ENCODE measurements around the gene MYO16. TPM values are rescaled to one million over a fixed set of nuclear protein-coding genes. Genes with fewer than 3 reads are reported as not detected.

MYO16 gene
- total RNA-seq, 1 donor from 2014 or later, result 0.27 TPM

DNA sequence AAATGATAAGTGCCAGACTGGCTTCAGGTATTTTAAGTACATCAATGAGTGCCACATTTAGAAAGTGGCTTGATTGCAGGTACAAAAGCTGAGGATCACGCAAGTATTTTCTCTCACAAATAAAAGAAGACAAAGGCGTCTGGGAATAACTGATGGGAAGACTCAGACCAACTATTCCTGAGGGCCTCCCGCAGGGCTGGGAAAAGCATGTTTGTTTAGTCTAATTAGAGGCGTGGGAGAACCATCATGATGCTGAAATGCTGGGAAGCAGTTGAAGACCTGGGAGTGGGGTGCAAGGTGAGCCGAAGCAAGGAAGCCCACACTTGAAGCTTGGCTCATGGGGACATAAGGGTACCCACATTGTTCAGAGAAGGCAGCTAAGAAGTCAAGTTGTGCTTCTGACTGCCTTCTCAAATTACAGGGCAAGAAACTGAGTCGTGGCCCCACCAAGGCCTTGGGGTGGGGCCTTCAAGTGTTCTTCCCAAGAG, 536.0 kb downstream of the MYO16 start:
- DNase-seq (ENCODE audit: low spot score) (no peak), ATAC-seq (no peak)
- intact Hi-C loops (cut with DNase I), result no loop called here

DNA sequence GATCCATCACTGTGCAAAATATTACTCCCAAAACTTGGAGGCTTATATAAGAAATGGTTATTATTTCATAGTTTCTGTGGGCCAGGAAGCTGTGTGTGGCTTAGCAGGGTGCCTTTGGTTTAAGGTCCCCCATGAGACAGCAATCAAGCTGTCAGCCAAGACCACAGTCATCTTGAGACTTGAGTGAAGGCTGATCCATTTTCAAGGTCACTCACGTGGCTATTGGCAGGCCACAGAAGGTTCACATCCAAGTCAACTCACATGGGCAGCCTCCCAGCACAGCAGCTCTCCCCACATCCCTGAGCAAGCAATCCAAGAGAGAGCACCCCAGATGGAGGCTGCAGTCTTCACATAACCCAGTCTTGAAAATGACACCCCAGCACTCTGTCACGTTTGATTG, 537.4 kb downstream of the MYO16 start:
- DNase-seq (ENCODE audit: low spot score) (peak; percentile 66), ATAC-seq (peak; percentile 84)
- intact Hi-C loops (cut with DNase I), result no loop called here

DNA sequence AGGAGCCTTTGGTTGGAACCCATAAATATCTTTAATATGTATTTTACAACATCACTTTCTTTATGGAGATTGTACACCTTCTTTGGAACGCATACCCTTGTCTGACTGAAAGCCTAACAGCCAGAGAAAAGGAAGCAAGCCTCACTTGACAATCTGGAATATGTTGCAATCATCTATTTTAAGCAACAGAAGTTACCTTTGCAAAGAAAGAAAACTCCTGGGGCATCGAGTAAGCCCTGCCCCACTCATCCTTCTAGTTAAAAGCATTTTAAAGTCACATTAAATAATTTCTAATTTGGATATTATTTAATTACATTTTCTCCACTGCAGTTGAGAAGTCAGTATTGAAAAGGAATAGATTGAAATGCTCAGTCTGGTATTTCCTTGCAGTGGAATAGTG, 542.7 kb downstream of the MYO16 start:
- ATAC-seq (no peak), DNase-seq (ENCODE audit: low spot score) (no peak)
- intact Hi-C loops (cut with DNase I), result no loop called here

DNA sequence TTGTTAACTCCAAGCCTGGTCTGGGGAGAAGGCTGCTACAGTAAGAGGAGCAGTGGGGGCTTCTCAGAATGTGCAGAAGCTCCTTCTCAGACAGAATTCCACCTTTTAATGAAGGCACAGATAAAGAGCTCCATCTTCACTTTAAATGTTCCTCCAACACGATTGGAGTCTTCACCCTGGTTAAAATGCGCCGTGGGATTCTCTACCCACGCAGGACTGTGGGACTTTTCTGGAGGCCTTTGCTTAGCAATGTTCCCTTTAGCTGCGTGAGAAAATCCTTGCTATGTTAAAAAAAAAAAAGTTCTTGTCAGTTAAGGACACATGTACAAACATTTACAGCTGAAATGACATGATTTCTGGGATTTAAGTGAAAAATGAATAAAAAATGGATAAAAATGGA, 546.3 kb downstream of the MYO16 start:
- DNase-seq (ENCODE audit: low spot score) (no peak), ATAC-seq (no peak)
- intact Hi-C loops (cut with DNase I), result no loop called here

DNA sequence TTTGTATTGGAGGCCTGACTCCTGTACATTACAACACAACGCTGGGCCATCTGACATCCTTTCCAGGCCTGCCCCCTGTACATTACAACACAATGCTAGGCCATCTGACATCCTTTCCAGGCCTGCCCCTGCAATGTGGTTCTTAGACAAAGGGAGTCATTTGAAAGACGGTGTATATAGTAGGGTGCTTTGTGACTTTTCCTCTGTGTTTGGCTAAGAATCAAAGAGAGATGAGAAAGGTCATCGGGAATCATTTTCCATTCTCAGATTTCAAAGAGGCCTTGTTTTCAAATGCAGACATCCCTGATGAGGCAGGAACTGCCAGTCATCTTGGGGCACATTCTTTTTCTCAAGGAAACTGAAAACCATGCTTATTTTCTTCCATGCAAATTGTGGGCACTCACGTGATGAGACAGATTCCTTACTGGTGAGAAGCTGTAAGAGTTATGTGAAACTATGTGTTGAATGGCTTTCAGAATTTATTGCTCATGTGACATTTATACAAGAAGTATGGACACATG, 551.6 kb downstream of the MYO16 start:
- intact Hi-C loops (cut with DNase I), result no loop called here
- no peak for ATAC-seq
- no peak for DNase-seq (ENCODE audit: low spot score)

DNA sequence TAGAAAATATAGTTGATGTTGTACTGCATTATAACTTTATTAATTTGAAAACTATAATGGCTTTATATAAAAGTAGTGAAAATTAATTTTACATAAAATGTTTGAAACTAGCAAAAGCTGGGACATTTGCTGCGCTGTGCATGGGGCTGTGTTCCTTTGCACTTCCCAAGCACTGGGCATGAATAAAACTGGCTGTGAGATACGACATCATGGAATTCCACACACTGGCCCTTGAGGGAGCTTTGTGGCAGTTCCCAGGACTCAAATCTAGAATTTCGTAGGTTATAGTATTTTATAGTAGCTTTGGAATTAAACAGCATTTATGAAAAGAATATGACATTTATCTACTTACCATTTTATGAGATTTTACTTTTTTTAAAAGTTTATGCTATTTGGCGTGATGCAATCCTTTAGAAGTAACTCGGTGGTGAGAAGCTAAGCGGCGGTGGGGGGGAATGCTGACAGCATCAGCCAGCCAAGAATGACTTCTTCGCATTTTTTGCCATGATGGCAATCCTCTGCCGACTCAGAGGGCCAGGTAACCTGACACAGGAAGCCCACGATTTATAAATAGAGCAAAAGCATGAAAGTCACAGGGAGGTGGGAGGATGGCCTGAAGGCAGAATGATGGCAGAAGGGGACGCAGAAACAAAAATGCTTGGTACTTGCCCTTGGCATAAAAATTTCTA, 553.5 kb downstream of the MYO16 start:
- ATAC-seq (no peak), DNase-seq (ENCODE audit: low spot score) (no peak)
- intact Hi-C loops (cut with DNase I), result no loop called here

DNA sequence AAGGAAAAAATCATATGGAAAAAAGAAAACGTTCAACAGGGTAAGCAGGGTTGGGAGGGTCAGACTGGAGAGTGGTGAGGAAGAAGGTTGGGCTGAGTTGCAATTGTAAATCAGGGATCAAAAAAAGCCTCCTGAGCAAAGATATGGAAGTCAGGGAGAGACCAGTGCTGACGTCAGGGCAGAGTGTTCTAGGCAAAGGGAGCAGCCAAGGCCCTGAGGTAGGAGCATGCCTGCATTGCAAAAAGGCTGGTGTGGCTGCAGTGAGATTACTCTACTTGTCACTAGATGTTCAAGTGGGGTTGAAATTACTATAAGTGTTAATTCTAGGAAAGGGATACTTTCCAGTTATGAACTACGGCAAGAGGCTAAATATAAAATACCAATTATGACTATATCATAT, 562.0 kb downstream of the MYO16 start:
- intact Hi-C loops (cut with DNase I), result no loop called here
- no peak for ATAC-seq

DNA sequence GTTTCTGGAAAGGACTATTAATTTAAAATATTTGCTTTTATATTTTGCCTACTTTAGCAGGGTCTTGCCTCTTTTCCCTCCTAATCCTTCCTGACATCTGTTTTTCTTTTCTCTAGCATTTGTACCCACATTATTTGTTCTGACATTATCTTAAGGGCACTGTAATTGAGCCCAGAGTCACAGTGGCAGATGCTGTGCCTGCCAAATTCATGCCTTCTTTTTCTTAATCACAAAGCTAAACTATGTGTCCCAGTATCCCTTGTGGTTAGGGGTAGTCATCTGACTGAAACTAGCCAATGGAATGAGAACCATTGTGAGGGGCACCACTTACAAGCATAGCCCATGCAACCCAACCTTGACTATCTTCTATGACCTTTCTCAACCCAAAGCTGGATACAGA, 562.9 kb downstream of the MYO16 start:
- no peak for ATAC-seq
- intact Hi-C loops (cut with DNase I), result no loop called here
- no peak for DNase-seq (ENCODE audit: low spot score)

More for the DNA sequence above, 562.0 kb downstream of the MYO16 start:
- DNase-seq (ENCODE audit: low spot score), result no peak

DNA sequence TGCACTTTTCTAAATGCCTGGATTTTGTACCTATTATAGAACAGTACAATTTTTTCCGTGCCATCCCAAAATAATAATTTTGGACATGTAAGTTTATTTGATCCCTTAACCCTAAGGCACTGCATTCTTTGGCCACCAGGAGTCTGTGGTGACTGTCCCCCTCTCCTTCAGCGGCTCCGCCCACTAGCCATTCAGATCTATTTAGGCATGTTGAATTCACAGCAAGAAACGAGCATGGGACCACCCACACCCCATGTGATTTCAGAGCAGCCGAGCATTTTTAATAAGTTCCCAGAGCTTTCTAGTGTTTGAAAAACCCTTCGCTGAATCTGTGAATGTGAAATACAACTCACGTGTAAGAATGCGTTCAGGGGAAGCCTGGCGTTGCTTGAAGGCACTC, 567.5 kb downstream of the MYO16 start:
- intact Hi-C loops (cut with DNase I), result no loop called here
- ATAC-seq (no peak), DNase-seq (ENCODE audit: low spot score) (no peak)

DNA sequence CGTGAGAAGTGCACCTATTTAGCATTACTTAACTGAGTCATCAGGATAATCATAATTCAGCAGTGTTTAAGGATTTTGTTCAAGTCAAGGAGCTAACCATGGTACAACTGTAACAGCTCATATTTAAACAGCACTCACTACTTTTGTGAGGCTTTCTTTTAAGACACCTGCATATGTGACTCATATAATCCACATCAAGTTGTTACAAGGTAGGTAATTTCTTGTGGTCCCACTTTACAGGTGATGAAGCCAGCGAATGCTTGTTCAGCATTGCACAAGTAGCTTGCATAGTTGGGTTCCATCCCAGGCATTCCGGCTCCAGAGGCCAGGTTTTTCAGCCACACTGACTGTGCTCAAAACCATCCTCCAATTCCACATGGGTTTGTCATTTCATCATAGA, 569.2 kb downstream of the MYO16 start:
- ATAC-seq, result no peak

DNA sequence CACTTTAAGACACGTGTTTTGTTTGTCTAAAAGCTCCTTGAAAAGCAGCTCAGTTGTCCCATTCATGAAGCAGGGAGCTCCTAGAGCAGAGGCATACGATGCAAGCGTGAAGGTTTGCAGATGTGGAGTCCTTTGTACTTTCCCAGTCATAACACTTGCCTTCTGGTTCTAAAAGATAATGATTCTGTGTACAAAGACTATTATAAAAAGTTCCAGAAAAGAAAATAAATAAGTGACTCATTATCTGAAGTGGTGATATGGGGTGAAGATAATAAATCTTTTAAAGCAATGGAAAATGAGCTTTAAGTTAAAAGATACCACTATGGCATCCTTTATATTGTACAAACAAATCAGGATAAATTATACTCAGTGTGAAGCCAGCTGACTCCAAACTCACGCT, 569.9 kb downstream of the MYO16 start:
- no peak for ATAC-seq
- DNase-seq (ENCODE audit: low spot score), result no peak
- intact Hi-C loops (cut with DNase I), result no loop called here

More for the DNA sequence above, 569.2 kb downstream of the MYO16 start:
- DNase-seq (ENCODE audit: low spot score), result no peak
- intact Hi-C loops (cut with DNase I), result no loop called here

DNA sequence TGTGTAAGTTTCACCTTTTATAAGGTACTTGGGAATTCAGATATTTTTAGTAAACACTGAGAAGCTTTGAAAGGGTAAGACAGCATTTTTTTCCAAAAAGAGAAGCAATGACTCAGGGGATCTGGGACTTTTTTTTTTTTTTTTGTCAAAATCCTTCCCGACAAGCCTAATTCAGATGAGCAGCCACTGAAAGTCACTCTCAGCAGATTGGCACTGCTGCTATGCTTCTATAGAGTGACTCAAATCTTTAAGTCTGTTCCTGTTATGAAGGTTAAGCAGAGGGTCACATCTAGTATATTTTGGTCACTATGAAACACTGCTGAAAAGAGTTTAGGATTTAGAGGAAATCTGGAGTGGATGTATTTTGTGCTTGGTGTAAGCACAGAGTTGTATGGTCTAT, 571.1 kb downstream of the MYO16 start:
- intact Hi-C loops (cut with DNase I), result no loop called here
- ATAC-seq (no peak), DNase-seq (ENCODE audit: low spot score) (no peak)

DNA sequence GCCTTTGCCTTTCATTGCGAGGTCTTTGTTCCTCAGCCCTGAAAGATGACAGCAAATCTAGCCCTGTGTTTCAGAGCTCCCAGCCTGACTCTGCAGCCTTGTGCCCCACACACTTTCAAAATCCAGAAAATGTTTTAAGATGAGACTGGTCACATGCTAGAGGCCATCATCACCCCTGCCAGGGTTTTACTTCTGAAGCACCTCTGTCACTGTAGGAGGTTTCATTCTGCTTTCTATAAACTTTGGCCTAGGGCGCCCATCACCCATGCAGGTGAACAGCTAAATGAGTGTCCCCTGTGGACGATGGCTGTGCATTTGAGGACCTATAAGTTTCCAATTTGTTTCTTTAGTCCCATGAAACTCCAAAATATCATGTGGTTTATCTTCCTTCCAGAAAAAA, 574.2 kb downstream of the MYO16 start:
- DNase-seq (ENCODE audit: low spot score), result no peak
- ATAC-seq, result no peak
- intact Hi-C loops (cut with DNase I), result no loop called here

DNA sequence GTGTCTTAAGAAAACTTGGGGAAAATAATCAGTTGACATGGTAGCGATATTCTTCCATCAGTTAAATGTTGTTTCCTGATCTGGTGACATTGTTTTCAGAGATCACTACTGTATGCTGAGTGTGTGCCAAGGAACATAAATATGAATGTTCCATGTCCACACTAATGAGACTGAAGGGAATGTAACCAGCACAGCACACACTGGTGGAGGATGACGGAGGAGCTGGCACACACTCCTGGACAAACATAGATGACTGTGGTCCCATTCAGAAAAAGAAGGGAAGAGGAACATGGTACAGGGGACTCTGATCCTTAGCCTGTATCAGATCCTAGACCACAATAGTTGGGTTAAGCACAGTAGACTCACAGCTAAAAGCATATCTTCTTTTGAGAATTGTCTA, 574.8 kb downstream of the MYO16 start:
- ATAC-seq, result no peak
- intact Hi-C loops (cut with DNase I), result no loop called here
- no peak for DNase-seq (ENCODE audit: low spot score)

DNA sequence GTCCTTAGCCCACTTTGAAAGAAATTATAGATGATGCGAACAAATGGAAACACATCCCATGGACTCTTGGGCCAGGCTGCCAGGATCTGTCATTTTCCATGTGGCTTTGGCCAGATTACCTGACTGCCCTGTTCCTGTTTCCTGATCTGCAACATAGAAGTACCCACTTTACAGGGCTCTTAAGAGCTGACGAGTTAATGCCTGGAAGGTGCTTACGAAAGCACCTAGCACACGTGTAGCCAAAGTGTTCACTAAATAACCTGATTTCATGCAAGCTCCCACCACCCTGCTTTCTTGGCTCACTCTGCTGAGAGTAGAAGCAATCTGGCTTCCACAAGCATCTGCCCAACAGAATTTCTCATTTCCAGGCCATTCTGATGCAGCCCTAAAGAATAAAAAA, 575.2 kb downstream of the MYO16 start:
- ATAC-seq (no peak), DNase-seq (ENCODE audit: low spot score) (no peak)
- intact Hi-C loops (cut with DNase I), result no loop called here

DNA sequence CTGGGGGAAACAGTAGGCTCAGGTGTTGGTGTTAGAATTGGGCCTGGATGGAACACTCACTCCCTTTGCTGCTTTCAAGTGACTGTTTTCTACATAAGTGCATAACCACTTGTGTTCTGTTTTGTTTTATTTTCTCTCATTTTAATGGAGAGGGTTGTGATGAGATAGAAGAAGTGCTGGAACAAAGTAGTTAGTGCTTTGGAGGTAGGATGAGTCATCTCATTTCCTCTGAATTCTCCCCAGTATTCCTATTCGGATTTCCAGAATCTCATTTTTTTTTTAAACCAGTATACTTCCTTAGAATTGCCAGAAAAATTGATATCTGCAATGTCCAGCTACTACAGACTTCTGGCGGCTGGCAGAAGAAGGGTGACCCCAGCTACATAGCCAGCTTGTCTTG, 575.9 kb downstream of the MYO16 start:
- intact Hi-C loops (cut with DNase I), result no loop called here
- ATAC-seq (no peak), DNase-seq (ENCODE audit: low spot score) (no peak)

DNA sequence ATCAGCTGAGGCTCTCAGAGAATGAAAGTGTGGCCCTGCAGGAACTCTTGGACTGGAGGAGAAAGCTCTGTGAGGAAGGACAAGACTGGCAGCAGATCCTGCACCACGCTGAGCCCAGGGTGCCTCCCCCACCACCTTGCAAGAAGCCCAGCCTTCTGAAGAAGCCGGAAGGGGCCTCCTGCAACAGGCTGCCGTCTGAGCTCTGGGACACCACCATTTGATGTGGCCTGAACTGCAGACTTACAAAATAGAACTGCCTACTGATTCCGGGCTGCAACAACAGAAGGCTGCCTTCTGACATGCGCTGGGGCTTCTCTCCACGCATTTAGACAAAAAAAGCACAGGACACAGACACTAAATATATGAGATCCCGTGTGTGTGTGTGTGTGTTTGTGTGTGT, 577.2 kb downstream of the MYO16 start:
- intact Hi-C loops (cut with DNase I), result no loop called here

DNA sequence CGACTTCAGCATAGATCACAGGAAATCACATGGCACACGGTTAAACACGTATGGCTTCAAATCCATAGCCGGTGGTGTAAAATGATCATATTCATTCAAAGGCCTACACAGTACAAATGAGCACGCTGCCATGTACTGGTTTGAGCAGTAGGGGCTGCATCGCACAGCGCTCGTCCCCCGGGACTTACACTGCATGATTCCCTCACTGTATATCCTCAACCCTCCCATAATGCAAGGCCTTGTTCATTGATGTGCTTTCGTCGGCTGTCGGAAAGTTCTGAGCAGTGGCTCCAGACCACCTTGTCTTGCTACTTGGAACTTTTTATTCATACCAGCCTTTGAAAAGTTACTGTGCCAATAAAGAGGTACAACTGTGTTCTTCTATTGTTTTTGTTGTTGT, 578.2 kb downstream of the MYO16 start:
- no peak for DNase-seq (ENCODE audit: low spot score)
- intact Hi-C loops (cut with DNase I), result no loop called here
- ATAC-seq, result no peak

More for the DNA sequence above, 577.2 kb downstream of the MYO16 start:
- ATAC-seq, result no peak
- DNase-seq (ENCODE audit: low spot score), result no peak

DNA sequence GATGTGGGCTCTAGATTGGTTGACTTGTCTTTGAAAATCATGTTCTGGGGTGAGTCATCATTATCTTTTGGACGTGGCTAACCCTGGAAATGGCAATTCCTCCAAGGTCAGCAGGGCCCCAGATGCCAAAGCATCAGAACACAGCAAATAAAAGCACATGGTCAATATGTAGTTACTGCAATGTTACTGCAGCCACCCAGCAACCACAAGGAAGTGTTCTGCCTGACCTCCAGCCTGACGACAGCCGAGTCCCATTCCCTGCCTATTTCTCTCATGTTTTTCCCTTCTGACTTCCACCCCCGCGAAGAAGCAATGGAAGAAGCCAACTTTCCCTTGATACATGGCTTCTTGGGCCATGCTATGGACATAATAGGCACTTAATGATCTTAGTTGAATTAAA, 579.1 kb downstream of the MYO16 start:
- intact Hi-C loops (cut with DNase I), result no loop called here
- no peak for DNase-seq (ENCODE audit: low spot score)
- ATAC-seq, result no peak

DNA sequence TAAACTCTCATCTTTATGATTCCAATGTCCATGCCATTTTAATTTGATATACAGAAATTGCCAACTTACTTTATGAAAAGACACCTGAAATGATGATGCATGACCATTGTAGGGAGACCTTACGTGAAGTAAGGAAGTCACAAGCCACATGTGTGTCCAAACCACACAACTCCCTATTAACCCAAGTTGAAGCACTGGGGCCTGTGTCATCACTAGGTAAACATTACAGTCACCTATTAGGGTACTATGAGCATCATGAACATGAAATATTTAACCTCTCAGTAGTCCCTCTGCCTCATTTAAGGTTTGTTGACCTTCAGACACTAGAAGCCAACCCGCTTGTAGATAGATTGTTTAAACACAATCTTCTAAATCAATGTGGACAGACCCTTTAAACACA, 580.1 kb downstream of the MYO16 start:
- ATAC-seq (no peak), DNase-seq (ENCODE audit: low spot score) (no peak)
- intact Hi-C loops (cut with DNase I), result no loop called here

DNA sequence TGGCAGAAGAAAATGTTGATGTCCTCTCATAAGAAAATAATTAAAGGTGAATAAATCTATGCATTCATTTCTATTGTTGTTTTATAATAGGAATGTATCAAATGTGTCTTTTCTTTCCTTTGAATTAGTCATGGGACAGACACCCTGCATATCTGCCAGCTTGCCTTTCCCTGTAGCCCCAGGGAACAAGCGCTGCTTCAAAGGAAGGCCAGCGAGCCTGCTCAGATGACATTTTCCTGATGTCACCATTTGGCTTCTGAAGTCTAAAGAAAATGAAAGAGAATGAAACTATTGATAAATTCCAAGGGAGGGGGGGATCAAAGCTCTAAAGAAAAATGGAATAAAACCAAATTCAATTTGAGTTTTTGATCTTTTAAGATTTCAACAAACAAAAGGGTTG, 582.2 kb downstream of the MYO16 start:
- intact Hi-C loops (cut with DNase I), result no loop called here
- DNase-seq (ENCODE audit: low spot score), result no peak
- no peak for ATAC-seq

All from sciatic nerve (tissue), 2 donors.